Esophagus squamous epithelium (tissue), 5 donors: Measurements from ENCODE around the gene GYPE. TPM values are rescaled to one million over a fixed set of nuclear protein-coding genes. Genes with fewer than 3 reads are reported as not detected.
"Not testable (repeated sequence)": the region's sequence is repeated elsewhere in the genome, so short reads cannot be mapped to it uniquely, and the experiment has no call there.

Source experiments
- DNase-seq: peaks from one replicate; lab custom pipeline; 2025; lab: John Stamatoyannopoulos, UW
- H3K27ac ChIP-seq, 4 donors: fragments of 200-600 bp; sonication (generic); one replicate each; pipeline ENCODE4 v1.5.1; 2016 to 2019; ENCODE audit warnings: mild to moderate bottlenecking in 1 of 4
- H3K27me3 ChIP-seq, 4 donors: fragments of 200-600 bp; sonication (generic); 1 replicate in 3 of 4; 2 replicates in 1 of 4; pipeline versions ENCODE4 v1.5.1 to v1.6.0; 2017 to 2021; ENCODE audit warnings: antibody characterized with exemption in 1 of 4
- H3K36me3 ChIP-seq, 3 donors: fragments of 200-600 bp; sonication (generic); one replicate each; pipeline ENCODE4 v1.5.1; 2016 to 2019
- H3K4me1 ChIP-seq, 3 donors: fragments of 200-600 bp; sonication (generic); one replicate each; pipeline ENCODE4 v1.5.1; 2017 to 2019
- H3K4me3 ChIP-seq, 4 donors: fragments of 200-600 bp; sonication (generic); 1 replicate in 3 of 4; 2 replicates in 1 of 4; pipeline ENCODE4 v1.5.1; 2016 to 2019; ENCODE audit warnings: mild to moderate bottlenecking in 2 of 4, moderate library complexity in 1 of 4
- H3K9me3 ChIP-seq, 3 donors: fragments of 200-600 bp; sonication (generic); one replicate each; pipeline ENCODE4 v1.5.1; 2016 to 2019
- POLR2A ChIP-seq, 4 donors: fragments of 450-650 bp; IDR thresholded peaks; one replicate each; pipeline ENCODE4 v1.6.1; 2017; ENCODE audit warnings: antibody characterized with exemption in 4 of 4, mild to moderate bottlenecking in 4 of 4, moderate library complexity in 3 of 4
- WGBS, 2 donors: methylation state at CpG; one replicate each; pipeline ENCODE4 v1.1.5; 2018; 5-methylcytosine and 5-hydroxymethylcytosine counted together
- intact Hi-C: fragments of 100-400 bp; cut with DNase I; formaldehyde crosslinking; loops from one replicate; pipeline ENCODE4 v1.15.0; 2022
- total RNA-seq, 4 donors: library from RNA; depleted of rRNA; stranded (reverse); fragments of >200 nt; gene quantifications; one replicate each; pipeline ENCODE4 v1.1.0, GENCODE V29; 2016
- TF ChIP-seq, protein P1 (sequence below), 6 experiments: fragments of 450-650 bp in 4 of 6; fragments of 200-600 bp in 2 of 6; sonication (generic) in 2 of 6; IDR thresholded peaks; one replicate each; pipeline ENCODE4 v1.5.1; 2016 to 2019; ENCODE audit warnings: antibody characterized with exemption in 6 of 6, mild to moderate bottlenecking in 4 of 6, moderate library complexity in 4 of 6
- donor health status: DM: yes; HTN: yes; CAD: no.

Gene GYPE
- total RNA-seq, 4 donors from 2014 or later = not detected

DNA sequence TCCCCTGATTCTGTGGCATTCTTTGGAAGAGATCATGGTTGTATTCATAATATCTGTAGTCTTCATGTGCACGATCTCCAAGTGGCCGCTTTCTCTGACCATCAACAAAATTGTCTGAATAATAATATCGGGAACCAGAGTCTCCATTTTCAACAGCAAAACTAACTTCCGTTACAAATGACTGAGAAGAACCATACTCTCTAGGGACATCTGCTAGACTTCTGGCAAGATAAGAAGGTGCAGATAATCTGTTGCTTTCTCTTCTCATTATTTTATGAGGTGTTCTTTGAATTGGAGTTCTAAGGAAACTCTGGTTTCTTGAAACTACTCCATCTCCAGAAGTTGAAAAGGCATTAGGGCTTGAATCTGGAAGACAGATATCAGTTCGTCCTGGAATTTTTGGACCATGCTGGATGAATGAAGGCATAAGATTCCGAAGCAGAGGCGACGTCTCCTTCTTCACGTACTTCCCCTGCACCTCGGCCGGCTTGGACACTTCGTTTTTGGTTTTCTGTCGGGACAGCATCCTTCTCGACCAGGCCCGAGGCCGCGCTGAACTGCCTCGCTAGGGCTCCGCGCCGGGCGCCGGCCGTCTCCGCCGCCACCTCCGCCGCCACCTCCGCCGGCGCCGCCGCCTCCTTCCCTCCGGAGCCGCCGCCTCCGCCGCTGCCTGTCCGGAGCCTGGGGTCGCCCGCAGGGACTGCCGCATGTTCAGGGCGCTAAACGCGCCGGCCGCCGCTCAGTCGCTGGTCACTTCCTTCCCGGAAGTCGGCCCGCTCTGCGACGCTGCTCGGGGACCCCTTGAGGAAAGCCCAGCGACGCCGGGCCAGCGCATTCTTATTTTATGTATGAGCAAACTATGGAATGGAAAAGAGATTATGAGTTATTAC lies 6.4 kb upstream of the GYPE start:
- intact Hi-C loops, DNase-seq: not testable (repeated sequence)
- 35 to 43% methylated on average over 19 to 20 of the region's 59 CpGs for WGBS, 2 donors

DNA sequence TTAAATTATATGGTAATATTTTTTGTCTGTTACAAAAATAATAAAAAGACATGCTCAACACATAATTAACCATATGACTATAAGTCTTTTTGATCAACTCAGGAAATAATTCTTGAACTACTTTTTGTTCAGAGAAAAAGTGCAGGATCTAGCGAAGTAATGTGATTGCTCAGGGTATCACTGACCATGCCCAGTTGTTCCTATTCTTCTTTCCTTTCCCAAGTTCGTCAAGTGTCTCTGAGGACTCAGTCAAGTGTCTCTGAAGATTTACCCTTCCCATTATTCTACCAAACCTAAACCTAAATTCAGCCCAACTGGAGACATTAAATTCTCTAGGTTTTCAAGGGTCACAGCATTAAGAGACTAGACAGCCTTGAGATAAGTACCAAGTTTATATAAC lies 5.5 kb upstream of the GYPE start:
- H3K27ac ChIP-seq, H3K27me3 ChIP-seq, H3K36me3 ChIP-seq, intact Hi-C loops, DNase-seq, H3K4me1 ChIP-seq, H3K9me3 ChIP-seq: not testable (repeated sequence)
- H3K4me3 ChIP-seq = peak overlapping the region in 1 of 4 donors; percentile 61
- WGBS, 2 donors = 55 to 64% methylated on average over 2 of the region's 2 CpGs

More for the DNA sequence above, 6.4 kb upstream of the GYPE start:
- H3K36me3 ChIP-seq, H3K27me3 ChIP-seq, H3K9me3 ChIP-seq, H3K4me1 ChIP-seq: not testable (repeated sequence)
- H3K27ac ChIP-seq = peak overlapping the region in 1 of 4 donors; percentile 40
- peak overlapping the region; percentile 14 to 61 (median 28) for H3K4me3 ChIP-seq

DNA sequence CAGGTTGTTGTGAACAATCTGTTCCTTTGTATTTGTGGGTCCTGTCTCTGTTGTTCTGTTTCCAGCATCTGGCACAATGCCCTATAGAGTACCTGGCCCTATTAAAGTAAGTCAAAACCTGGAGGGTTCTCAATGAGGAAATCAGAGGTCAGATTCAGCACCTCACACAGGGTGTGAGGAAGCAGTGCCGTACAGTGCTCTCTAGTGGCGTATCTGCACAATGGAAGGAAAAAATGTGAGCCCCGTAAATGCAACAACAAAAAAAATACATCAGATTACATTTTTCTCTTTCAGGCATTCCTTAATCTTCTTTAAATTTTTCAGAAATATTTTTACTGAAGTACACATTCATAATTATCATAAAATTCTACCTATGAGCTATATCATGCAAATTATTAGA lies 2.5 kb upstream of the GYPE start:
- intact Hi-C loops, H3K27ac ChIP-seq, H3K4me1 ChIP-seq, DNase-seq, H3K9me3 ChIP-seq, H3K36me3 ChIP-seq, H3K27me3 ChIP-seq, H3K4me3 ChIP-seq: not testable (repeated sequence)
- TF ChIP-seq, protein P1, sequence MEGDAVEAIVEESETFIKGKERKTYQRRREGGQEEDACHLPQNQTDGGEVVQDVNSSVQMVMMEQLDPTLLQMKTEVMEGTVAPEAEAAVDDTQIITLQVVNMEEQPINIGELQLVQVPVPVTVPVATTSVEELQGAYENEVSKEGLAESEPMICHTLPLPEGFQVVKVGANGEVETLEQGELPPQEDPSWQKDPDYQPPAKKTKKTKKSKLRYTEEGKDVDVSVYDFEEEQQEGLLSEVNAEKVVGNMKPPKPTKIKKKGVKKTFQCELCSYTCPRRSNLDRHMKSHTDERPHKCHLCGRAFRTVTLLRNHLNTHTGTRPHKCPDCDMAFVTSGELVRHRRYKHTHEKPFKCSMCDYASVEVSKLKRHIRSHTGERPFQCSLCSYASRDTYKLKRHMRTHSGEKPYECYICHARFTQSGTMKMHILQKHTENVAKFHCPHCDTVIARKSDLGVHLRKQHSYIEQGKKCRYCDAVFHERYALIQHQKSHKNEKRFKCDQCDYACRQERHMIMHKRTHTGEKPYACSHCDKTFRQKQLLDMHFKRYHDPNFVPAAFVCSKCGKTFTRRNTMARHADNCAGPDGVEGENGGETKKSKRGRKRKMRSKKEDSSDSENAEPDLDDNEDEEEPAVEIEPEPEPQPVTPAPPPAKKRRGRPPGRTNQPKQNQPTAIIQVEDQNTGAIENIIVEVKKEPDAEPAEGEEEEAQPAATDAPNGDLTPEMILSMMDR (IDR thresholded peaks at IDR 0.05) = peak in 1 of 6 experiments; percentile 14
- WGBS, 2 donors = 17 to 31% methylated on average over 3 of the region's 3 CpGs

DNA sequence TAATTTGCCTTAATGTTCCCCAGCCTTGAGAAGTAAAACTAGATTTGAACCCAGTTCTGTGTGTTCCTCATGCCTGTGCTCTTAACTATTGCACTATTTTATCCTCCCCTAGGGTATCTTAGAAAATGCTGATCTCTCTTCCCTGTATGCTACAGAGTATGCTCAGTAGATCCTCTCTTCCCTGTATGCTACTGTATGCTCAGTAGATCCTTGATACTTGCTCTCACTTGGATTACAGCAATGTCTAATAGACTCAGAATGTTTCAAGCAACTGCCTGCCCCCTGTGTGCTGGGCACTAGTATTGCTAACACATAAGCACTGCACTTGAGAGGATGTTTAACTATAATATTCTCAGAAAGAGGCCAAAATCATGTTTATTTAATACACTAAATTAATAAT lies 928 bp downstream of the GYPE start:
- H3K36me3 ChIP-seq, H3K9me3 ChIP-seq, H3K4me3 ChIP-seq, intact Hi-C loops, DNase-seq, H3K27me3 ChIP-seq, H3K27ac ChIP-seq, H3K4me1 ChIP-seq: not testable (repeated sequence)

DNA sequence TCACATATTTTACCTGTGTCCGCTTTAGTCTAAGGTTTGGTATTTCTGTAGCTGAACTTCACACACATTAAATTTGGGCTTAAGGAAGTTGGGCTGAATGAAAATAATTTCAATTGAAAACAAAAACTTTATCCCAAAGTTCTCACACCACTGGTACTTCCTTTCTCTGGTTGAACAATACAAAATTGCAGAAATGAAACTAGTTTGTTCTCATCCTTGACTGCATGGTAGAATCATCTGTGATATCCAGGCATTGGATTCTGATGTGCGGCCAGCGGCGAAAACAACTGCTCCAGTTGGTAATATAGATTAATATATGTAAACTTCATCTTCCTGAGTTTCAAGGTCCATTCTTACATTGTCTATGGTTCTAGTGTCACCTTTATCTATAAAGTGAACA lies 15.0 kb downstream of the GYPE start:
- H3K9me3 ChIP-seq, H3K36me3 ChIP-seq, DNase-seq, H3K4me3 ChIP-seq, intact Hi-C loops, H3K27me3 ChIP-seq, H3K4me1 ChIP-seq, H3K27ac ChIP-seq: not testable (repeated sequence)
- 68 to 69% methylated on average over 4 of the region's 4 CpGs for WGBS, 2 donors

DNA sequence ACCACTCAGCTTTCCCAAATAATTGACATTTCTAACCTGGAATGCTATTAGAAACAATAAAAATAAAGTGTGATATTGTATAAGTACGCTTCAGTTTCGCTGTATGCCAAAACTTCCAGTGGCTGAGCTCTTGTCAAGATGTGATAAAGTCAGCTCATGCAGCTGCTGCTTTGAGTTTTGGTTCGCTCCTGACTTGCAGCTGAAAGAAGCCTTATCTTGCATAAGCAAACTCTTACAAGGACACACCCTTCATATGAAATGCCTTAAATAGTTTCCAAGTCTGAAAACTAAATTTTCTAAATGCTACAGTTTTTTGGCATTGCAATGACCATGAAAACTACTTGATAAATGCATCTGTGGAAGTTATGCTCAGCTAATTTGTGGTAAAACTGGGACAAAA lies 17.2 kb downstream of the GYPE start:
- intact Hi-C loops, H3K36me3 ChIP-seq, H3K4me3 ChIP-seq, H3K27me3 ChIP-seq, DNase-seq, H3K27ac ChIP-seq, H3K9me3 ChIP-seq, H3K4me1 ChIP-seq: not testable (repeated sequence)
- WGBS, 2 donors = no CpG with 5 or more reads among the region's 3 CpGs

DNA sequence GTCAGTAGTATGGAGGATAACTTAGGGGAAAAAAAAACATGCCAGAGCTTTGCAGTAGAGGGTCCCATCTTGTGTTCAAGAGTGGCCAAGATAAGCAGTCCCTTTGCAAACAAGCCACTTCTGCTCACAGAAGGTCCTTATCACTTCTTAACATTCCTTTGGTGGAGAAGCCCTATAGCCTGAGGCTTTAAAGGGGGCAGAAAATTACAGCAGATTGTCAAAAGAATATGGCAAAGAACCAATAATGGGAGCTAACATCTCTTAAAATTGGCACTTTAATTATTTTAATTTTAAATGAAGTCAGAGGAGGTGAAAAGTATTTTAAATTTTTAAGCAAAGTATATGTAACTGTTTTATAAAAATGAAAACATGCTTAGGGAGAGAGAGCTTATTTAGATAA lies 20.4 kb downstream of the GYPE start:
- intact Hi-C loops, H3K27me3 ChIP-seq, H3K27ac ChIP-seq, H3K4me1 ChIP-seq, DNase-seq, H3K4me3 ChIP-seq, H3K36me3 ChIP-seq, H3K9me3 ChIP-seq: not testable (repeated sequence)

DNA sequence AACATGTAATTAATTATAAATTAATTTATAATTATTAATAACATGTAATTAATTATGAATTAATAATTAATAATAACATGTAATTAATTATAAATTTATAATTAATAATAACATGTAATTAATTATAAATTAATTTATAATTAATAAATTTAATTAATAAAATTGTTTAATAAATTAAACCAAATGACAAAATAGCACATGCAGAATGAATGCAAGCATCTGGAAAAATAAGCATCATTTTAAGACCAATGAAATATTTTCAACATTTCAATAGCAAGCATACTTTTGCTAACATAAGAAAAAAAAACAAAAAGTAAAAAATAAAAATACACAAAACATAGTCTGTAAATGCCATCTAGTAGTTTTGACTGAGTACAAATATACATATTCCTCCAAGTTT lies 21.8 kb downstream of the GYPE start:
- Histone ChIP-seq H3K4me1 (no peaks in the 10 kb centered on the region), H3K36me3 (no peaks in the 10 kb centered on the region), H3K27me3 (no peaks in the 10 kb centered on the region), H3K4me3 (no peak overlapping the region), H3K27ac (no peak overlapping the region), H3K9me3 (no peaks in the 10 kb centered on the region)
- no peak for DNase-seq
- intact Hi-C loops = no loop called here
- TF ChIP-seq, protein P1 (IDR thresholded peaks at IDR 0.05) = no peak
- TF ChIP-seq POLR2A (IDR thresholded peaks at IDR 0.05) = no peak
